ENCODE data around the gene CCDC73.
"Not testable (repeated sequence)": the region's sequence is repeated elsewhere in the genome, so short reads cannot be mapped to it uniquely, and the experiment has no call there.

CCDC73 gene

GRCh38 chr11:32792948-32793475, 1.4 kb downstream of the CCDC73 start:
- peak; percentile 44 for DNase-seq

DNA sequence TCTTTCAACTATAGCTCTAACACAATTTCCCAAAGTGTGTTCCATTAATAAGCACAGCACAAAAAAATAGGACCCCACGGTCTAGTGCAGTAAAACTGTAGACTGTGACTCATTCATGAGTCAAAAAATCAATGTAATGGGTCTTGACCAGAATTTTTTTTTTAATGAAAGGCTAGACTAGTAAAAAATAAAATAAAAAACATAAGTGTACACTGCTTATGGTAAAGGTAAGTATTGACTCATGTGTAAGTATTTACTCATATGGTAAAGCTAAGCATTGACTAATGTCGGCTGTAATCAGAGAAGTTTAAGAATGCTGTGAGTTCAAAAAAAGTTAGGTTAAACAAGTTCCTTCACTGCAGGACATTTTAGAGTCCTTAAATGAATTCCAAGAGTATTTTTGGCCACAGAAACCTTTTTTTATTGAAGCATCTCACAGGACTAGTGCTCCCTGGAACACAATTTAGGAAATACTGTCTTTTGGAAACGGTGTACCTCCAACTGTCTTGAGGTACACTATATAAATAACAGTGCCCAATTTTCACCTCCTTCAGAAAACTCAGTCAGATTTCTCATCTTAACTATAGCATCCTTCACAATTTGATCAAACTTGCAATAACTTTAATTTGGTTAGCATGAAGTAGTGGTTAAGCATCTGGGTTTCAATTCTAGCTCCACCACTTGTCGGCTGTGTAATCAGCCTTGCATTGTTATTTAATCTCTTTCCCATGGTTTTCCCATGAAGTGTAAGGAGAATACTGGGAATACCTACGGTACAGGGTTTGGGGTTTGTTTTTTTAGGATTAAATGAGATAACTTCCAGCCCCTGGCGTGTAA, 2.1 kb downstream of the CCDC73 start:
- no peak for DNase-seq

GRCh38 chr11:32790916-32791315, 3.5 kb downstream of the CCDC73 start:
- no peak for DNase-seq

DNA sequence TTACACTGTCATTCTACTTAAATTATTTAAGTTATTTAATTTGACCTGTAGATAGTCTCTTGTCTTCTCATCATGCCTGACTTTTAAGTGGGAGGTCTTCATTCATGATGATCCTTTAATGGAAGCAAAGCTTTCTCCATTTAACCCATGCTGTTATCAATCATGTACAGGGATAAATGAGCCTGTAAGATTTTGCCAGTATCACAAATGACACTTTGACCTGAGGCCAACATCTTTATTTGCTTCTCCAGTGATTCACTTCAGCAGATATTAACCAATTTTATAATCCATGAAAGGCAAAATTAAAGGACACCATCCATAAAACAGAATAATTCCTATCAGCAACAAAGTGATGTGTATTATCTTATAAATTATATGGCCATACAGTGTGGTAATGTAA, 7.7 kb downstream of the CCDC73 start:
- DNase-seq, result no peak

GRCh38 chr11:32785262-32785661, 9.2 kb downstream of the CCDC73 start:
- no peak for DNase-seq

DNA sequence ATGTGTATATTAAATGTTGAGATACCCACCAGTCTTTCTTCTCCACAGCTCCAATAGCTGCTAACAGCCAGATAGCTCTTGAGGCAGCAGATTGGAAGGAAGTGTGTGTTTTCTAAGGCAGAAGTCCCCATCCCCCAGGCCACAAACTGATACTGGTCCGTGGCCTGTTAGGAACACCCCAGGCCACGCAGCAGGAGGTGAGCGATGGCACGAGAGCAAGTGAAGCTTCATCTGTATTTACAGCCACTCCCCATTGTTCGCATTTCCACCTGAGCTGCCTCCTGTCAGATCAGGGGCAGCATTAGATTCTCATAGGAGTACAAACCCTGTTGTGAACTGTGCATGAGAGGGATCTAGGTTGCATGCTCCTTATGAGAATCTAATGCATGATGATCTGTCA, 12.7 kb downstream of the CCDC73 start:
- no peak for DNase-seq

DNA sequence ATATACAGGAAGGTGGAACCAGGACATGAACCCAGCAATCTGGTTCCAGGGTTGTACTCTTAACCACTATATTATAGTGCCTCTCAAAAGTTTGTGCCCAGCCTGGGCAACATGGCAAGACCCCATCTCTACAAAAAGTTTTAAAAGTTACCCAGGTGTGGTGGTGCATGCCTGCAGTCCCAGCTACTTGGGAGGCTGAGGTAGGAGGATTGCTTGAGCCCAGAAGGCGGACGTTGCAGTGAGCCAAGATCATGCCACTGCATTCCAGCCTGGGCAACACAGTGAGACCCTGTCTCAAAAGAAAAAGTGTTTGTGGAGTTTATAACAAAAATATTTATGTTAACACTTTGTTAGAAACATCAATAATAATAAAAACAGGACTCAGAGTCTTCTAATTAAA, 13.6 kb downstream of the CCDC73 start:
- not testable (repeated sequence) for DNase-seq

GRCh38 chr11:32779136-32779535, 15.3 kb downstream of the CCDC73 start:
- no peak for DNase-seq

DNA sequence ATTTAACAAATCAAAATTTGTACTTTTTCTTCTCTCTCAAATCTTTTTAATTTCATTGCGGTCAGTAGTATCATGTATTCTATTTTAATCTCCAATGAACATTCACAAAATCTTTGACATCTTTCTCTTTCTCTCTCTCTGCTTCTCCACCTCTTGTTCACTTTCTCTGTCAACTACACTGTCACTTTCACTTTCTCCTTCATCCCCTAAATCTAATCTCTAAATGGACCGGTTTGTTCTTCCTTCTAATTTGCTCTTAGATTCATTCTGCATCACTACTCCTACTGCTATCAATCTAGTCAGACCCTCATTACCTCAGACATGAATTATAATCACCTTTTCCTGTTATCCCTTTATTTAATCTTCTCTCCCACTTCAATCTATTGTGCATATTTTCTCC, 18.6 kb downstream of the CCDC73 start:
- DNase-seq, result no peak

DNA sequence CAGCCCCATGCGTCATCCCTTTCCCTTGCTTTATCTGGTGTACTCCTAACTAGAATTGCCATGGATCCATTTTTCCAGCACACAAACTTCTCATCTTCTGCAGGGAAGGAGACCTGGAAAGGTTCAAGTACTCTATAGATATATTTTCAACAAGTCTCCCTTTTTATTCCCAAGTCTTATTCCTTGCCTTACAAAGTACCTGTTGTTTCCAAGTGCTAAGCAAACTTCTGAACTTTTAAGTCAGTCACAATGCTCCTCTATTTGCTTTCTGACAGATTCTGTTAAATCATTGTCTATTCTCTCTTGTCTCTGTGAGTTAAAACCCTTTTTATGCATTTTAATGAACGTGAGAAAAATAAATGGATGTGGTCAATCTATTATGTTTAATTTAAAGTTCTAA, 20.4 kb downstream of the CCDC73 start:
- no peak for DNase-seq

GRCh38 chr11:32772731-32773130, 21.7 kb downstream of the CCDC73 start:
- no peak for DNase-seq

GRCh38 chr11:32761774-32762173, 32.7 kb downstream of the CCDC73 start:
- DNase-seq, result not testable (repeated sequence)

GRCh38 chr11:32758291-32758690, 36.2 kb downstream of the CCDC73 start:
- DNase-seq, result no peak

GRCh38 chr11:32753181-32753580, 41.3 kb downstream of the CCDC73 start:
- DNase-seq, result not testable (repeated sequence)

- no peak for DNase-seq
Observed at GRCh38 chr11:32752001-32752400, 42.5 kb downstream of the CCDC73 start.

GRCh38 chr11:32751381-32751780, 43.1 kb downstream of the CCDC73 start:
- no peak for DNase-seq

DNA sequence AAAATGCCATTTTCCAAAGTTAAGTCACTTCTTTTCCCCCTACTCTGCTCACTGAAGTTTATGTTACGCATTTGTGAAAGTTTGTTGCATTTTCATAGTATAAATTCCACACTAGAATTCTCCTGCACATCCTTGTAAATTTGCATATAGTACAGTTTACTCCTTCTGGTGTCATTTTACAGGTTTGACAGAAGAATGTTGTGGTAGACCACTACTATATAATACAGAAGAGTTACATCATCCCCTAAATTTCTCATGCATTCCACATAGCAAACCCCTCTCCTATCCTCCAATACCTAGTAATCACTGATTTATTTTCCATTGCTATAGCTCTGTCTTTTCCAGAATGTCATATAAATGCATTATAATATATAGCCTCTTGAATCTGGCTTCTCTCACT, 64.5 kb downstream of the CCDC73 start:
- no peak for DNase-seq

DNA sequence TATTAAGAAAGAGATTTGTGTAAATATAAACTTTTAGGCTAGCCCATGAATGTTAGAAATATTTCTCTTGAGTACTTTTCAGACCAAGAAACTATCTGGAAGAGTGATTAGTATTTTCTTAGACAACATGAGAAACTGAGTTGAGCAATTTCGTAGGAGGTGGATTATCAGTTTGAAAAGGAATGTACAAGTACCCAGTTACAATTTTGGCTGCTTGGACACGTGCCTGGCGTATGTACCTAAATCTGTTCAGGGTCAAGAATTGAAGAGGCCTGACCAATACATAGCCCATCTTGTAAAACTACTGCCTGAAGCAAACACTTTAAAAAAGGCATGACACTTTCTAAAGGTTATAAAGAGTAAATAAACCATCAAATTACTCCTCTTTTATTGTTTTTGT, 71.1 kb downstream of the CCDC73 start:
- DNase-seq, result no peak

DNA sequence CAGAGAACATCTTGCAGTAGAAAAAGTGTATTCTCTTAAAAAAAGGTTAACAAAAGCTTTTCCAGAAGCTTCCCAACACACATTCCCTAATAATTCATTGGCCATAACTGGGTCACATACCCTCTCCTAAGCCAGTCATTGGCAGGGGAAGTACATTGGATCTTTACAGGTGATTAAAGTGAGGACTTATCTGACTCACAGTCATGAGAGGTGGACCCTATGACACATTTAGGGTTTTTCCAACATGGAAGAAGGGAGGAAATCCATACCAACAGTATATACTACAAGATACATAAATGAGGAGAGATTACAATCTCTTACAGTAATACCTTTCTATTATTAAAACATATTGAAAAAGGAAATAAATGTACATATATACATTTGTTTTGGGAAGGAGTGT, 72.2 kb downstream of the CCDC73 start:
- no peak for DNase-seq

- no peak for DNase-seq
Observed at GRCh38 chr11:32713496-32713895, 81.0 kb downstream of the CCDC73 start.

DNA sequence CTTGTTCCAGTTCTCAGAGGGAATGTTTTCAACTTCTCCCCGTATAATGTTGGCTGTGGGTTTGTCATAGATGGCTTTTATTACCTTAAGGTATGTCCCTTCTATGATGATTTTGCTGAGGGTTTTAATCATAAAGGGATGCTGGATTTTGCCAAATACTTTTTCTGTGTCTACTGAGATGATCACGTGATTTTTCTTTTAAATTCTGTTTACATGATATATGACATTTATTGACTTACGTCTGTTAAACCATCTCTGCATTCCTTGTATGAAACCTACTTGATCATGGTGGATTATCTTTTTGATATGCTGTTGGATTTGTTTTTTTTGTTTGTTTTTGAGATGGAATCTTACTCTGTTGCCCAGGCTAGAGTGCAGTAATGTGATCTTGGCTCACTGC, 85.5 kb downstream of the CCDC73 start:
- DNase-seq, result not testable (repeated sequence)

- DNase-seq, result no peak
Observed at GRCh38 chr11:32706985-32707741, 87.3 kb downstream of the CCDC73 start.

GRCh38 chr11:32705309-32706033, 89.0 kb downstream of the CCDC73 start:
- DNase-seq, result no peak
